ENCODE measurements around the gene SETMAR.

DNA sequence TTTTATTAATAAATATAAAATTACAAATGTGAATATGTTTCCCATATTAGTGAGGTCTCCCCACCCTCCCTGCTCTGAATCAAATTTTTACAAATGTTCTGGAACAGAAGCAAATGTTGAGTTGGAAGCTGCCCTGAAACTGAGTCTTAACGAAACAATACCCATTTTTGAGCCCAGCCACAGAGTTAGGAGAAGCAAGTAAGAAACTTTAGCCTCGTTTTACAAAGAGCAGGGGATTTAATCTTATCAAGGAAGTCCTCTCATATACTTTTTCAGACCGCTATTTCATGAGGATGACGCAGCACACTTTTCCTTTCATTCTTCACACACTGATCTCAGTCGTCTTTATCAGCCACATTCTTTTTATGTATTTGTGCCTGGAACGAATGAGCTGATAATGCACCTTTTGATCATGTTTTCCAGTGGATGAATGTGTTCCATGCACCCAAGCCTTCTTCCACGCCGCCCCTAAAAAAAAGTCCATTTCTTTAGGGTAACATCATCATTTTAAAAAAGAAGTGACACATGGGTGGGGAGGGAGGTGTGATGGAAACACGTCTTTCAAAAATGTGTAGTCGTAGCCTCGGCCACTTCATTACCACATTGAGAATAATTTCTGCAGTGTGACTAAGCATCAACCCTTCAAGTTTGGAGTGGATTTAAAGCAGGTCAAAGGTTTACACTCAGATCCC is 48.1 kb downstream of the SETMAR start:
- TF ChIP-seq HMGA1 (CRISPR knock-in tag; conservative IDR thresholded peaks at IDR 0.05) = no peak
- no peak for TF ChIP-seq YY1 (IDR thresholded peaks at IDR 0.05; ENCODE audit: insufficient read depth, insufficient replicate concordance, low read depth, low read length)
- TF ChIP-seq, protein P1, sequence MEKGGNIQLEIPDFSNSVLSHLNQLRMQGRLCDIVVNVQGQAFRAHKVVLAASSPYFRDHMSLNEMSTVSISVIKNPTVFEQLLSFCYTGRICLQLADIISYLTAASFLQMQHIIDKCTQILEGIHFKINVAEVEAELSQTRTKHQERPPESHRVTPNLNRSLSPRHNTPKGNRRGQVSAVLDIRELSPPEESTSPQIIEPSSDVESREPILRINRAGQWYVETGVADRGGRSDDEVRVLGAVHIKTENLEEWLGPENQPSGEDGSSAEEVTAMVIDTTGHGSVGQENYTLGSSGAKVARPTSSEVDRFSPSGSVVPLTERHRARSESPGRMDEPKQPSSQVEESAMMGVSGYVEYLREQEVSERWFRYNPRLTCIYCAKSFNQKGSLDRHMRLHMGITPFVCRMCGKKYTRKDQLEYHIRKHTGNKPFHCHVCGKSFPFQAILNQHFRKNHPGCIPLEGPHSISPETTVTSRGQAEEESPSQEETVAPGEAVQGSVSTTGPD (CRISPR knock-in tag; IDR thresholded peaks at IDR 0.05) = no peak
- TF ChIP-seq, protein P2, sequence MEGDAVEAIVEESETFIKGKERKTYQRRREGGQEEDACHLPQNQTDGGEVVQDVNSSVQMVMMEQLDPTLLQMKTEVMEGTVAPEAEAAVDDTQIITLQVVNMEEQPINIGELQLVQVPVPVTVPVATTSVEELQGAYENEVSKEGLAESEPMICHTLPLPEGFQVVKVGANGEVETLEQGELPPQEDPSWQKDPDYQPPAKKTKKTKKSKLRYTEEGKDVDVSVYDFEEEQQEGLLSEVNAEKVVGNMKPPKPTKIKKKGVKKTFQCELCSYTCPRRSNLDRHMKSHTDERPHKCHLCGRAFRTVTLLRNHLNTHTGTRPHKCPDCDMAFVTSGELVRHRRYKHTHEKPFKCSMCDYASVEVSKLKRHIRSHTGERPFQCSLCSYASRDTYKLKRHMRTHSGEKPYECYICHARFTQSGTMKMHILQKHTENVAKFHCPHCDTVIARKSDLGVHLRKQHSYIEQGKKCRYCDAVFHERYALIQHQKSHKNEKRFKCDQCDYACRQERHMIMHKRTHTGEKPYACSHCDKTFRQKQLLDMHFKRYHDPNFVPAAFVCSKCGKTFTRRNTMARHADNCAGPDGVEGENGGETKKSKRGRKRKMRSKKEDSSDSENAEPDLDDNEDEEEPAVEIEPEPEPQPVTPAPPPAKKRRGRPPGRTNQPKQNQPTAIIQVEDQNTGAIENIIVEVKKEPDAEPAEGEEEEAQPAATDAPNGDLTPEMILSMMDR (CRISPR knock-in tag; IDR thresholded peaks at IDR 0.05) = no peak
- TF ChIP-seq, protein P3, sequence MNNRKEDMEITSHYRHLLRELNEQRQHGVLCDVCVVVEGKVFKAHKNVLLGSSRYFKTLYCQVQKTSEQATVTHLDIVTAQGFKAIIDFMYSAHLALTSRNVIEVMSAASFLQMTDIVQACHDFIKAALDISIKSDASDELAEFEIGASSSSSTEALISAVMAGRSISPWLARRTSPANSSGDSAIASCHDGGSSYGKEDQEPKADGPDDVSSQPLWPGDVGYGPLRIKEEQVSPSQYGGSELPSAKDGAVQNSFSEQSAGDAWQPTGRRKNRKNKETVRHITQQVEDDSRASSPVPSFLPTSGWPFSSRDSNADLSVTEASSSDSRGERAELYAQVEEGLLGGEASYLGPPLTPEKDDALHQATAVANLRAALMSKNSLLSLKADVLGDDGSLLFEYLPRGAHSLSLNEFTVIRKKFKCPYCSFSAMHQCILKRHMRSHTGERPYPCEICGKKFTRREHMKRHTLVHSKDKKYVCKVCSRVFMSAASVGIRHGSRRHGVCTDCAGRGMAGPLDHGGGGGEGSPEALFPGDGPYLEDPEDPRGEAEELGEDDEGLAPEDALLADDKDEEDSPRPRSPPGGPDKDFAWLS (CRISPR knock-in tag; IDR thresholded peaks at IDR 0.05; ENCODE audit: borderline replicate concordance) = no peak
- TF ChIP-seq ZNF3 (CRISPR knock-in tag; IDR thresholded peaks at IDR 0.05) = no peak
- no peak for TF ChIP-seq EP300 (IDR thresholded peaks at IDR 0.05; ENCODE audit: low read depth in 2 of 2, low read length in 2 of 2)
- no peak for TF ChIP-seq EP300 (CRISPR knock-in tag; IDR thresholded peaks at IDR 0.05; ENCODE audit: borderline replicate concordance)
- no peak for TF ChIP-seq ELF4 (CRISPR knock-in tag; IDR thresholded peaks at IDR 0.05; ENCODE audit: borderline replicate concordance)
